HUES64 (cell line): ENCODE results near the gene SMAD7. TPM values are rescaled to one million over a fixed set of nuclear protein-coding genes. Genes with fewer than 3 reads are reported as not detected.

Source experiments
- H3K27ac ChIP-seq: 2 replicates; pipeline ENCODE4 v1.7.0; 2013; ENCODE audit warnings: low read depth, low read length, inconsistent platforms
- H3K27me3 ChIP-seq: 2 replicates; pipeline ENCODE4 v1.6.1; 2013; ENCODE audit warnings: mild to moderate bottlenecking, low read length; ENCODE audit not compliant: insufficient read depth
- H3K36me3 ChIP-seq: 2 replicates; pipeline ENCODE4 v1.6.1; 2013; ENCODE audit warnings: mild to moderate bottlenecking, low read length; ENCODE audit not compliant: insufficient read depth
- H3K4me1 ChIP-seq: 2 replicates; pipeline ENCODE4 v1.6.1; 2013; ENCODE audit warnings: mild to moderate bottlenecking, low read length, moderate library complexity; ENCODE audit not compliant: insufficient read depth
- H3K4me3 ChIP-seq: 2 replicates; pipeline ENCODE4 v1.5.1; 2013; ENCODE audit warnings: mild to moderate bottlenecking, low read length, moderate library complexity
- H3K9ac ChIP-seq: 2 replicates; pipeline ENCODE4 v1.6.1; 2013; ENCODE audit warnings: mild to moderate bottlenecking, low read depth, low read length
- H3K9me3 ChIP-seq: 2 replicates; pipeline ENCODE4 v1.6.1; 2013; ENCODE audit warnings: low read depth, low read length; ENCODE audit not compliant: insufficient read depth
- WGBS: fragments of 150-250, 120-280 bp; methylation state at CpG from one replicate; pipeline ENCODE4 v1.1.7; 2013; ENCODE audit warnings: missing lambda C conversion rate; 5-methylcytosine and 5-hydroxymethylcytosine counted together
- polyA plus RNA-seq, 2 experiments: library from polyadenylated mRNA; stranded (reverse); fragments of 50-300 nt; gene quantifications; one replicate each; pipeline ENCODE4 v1.2.3, GENCODE V29; 2013

The SMAD7 gene, protein sequence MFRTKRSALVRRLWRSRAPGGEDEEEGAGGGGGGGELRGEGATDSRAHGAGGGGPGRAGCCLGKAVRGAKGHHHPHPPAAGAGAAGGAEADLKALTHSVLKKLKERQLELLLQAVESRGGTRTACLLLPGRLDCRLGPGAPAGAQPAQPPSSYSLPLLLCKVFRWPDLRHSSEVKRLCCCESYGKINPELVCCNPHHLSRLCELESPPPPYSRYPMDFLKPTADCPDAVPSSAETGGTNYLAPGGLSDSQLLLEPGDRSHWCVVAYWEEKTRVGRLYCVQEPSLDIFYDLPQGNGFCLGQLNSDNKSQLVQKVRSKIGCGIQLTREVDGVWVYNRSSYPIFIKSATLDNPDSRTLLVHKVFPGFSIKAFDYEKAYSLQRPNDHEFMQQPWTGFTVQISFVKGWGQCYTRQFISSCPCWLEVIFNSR
- 9.8 TPM for polyA plus RNA-seq (2013, experiment 1 of 2)
- polyA plus RNA-seq (2013, experiment 2 of 2), result 10.7 TPM

DNA sequence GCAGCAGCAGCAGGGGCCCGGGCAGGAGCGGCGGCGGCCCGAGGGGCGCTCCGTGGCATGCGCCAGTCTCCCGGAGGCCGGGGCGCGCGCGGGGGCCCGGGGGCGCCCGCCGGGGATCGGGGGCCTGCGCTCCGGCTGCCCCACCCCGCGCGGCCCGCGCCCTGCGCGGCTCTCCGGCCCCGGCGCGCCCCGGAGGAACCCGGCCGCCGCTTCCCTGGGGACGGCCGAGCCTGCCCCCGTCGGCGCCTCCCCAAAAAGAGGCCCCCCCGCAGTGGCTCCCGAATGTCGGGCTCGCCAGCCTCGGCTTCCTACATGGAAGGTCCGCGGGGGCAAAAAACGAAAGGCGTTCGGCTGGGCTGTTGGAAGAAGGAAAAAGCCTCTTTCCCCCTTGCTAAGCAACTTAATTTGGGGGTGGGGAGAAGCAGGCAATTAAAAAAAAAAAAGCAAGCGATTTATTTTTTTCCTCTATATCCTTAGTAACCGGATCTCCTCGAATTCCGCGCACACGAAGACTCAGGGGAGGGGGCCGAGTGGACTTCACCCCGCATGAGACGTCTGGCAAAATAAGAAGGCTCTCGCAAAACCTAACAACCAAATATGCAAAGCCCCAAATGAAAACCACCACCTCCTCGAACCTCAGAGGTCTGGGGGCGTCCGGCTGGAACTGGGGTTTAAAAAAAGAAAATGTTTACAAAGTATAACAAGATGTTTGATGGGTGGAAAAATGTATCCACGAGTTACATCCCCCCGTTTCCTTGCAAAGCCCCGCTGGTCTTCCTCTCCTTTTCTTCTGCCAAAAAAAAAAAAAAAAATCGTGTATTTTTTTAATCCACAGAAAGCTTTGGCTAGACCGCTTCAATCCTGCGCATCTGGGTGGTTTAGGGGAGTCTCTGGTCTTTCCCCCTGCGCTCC lies at the start of gene SMAD7:
Gene SMAD7, minus strand, starts transcription at position 430 of the 912 bp plus-strand sequence. CDS start 541 bp downstream, outside the sequence.
- Histone ChIP-seq H3K9ac (peak within 1 kb of the TSS; percentile 76), H3K27ac (peak within 1 kb of the TSS; percentile 72), H3K36me3 (peaks cover 20% of the 10 kb centered on the region), H3K9me3 (no peaks in the 10 kb centered on the region), H3K4me1 (peaks cover 38% of the 10 kb centered on the region), H3K27me3 (peaks cover 15% of the 10 kb centered on the region; the same call in 1 of the 2 replicates), H3K4me3 (peak within 1 kb of the TSS; percentile 73)
- under 1% methylated on average over 67 of the region's 71 CpGs for WGBS

DNA sequence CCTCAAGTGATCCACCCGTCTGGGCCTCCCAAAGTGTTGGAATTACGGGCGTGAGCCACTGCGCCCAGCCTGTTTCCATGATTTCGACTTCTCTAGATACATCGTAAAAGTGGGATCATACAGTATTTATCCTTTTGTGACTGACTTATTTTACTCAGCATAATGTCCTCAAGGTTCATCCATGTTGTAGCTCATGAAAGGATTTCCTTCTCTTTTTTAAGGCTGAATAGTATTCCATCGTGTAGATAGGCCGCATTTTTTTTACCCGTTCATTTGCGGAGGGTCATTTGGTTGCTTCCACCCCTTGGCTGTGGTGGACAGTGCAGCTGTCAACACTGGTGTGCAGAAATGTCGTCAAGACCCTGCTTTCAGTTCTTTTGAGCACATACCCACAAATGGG lies 48.8 kb upstream of the SMAD7 start:
- H3K9me3 ChIP-seq, result no peaks in the 10 kb centered on the region
- no peaks in the 10 kb centered on the region; the same call in 1 of the 2 replicates for H3K27me3 ChIP-seq
- no peak overlapping the region for H3K4me3 ChIP-seq
- no peak overlapping the region for H3K27ac ChIP-seq
- H3K9ac ChIP-seq, result no peak overlapping the region
- no peaks in the 10 kb centered on the region for H3K36me3 ChIP-seq
- peaks cover 22% of the 10 kb centered on the region for H3K4me1 ChIP-seq
- WGBS, result 96% methylated on average over 11 of the region's 11 CpGs

DNA sequence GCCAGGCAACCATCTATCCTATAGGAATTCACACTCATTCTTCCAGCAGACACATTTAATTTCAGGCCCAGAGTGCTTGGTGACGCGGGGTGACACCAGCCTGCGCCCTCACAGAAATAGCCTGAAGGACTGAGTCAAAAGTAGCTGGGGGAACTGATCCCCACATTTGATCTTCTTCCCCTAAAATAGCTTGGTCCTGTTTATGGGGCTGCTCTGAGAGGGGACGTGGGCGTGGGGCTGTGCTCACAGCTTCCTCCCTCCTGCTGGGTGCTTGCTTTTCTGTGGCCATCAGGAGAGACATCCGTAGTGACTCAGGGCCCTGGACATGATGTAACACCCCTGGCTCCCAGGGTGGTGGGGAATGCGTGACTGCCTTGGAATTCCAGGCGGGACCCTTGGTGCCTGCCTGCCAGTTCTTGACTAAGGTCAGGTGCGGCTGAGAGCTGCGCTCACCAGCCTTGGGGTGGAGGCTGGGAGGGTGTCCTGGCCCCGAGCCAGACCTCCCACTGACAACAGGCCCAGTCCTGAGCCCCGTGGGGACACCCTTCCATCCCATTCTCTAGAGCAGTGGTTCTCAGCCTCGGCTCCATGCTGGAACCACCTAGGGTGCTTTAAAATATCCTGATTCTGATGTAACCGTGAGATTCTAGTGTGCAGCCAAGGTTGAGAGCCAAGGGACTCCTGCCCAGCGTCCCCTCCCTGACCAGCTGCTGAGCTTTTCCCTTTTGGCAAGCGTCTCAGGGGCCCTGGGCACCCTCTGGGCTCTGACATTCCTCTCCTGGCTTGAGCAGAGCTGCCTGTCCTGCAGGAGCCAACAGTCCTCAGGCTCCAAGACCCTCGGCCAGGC lies 47.4 kb upstream of the SMAD7 start:
- H3K9me3 ChIP-seq, result no peaks in the 10 kb centered on the region
- H3K9ac ChIP-seq, result peak overlapping the region; percentile 54; the same call in 1 of the 2 replicates
- WGBS, result 51% methylated on average over 17 of the region's 17 CpGs
- H3K27ac ChIP-seq, result peak overlapping the region; percentile 73
- H3K4me1 ChIP-seq, result peaks cover 22% of the 10 kb centered on the region
- no peak overlapping the region for H3K4me3 ChIP-seq
- H3K27me3 ChIP-seq, result no peaks in the 10 kb centered on the region; the same call in 1 of the 2 replicates
- H3K36me3 ChIP-seq, result no peaks in the 10 kb centered on the region

DNA sequence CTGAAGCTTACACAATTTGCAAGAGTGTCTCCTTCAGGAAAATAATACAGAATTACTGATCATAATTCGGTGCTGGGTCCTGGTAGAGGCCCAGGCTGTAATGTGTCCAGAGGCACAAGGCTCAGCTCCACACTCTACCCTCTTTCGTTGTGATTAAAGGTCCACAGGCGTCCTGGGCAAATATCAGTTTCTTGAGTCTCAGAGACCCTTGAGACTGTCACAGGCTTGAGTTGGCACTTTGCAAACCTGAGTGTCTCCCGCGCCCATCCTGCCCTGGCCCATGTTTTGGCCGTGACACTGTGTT lies 46.9 kb upstream of the SMAD7 start:
- H3K9ac ChIP-seq, result peak overlapping the region; percentile 54; the same call in 1 of the 2 replicates
- no peaks in the 10 kb centered on the region; the same call in 1 of the 2 replicates for H3K27me3 ChIP-seq
- 57% methylated on average over 6 of the region's 6 CpGs for WGBS
- no peaks in the 10 kb centered on the region for H3K9me3 ChIP-seq
- no peak overlapping the region for H3K4me3 ChIP-seq
- peaks cover 22% of the 10 kb centered on the region for H3K4me1 ChIP-seq
- H3K36me3 ChIP-seq, result no peaks in the 10 kb centered on the region
- peak overlapping the region; percentile 73 for H3K27ac ChIP-seq

DNA sequence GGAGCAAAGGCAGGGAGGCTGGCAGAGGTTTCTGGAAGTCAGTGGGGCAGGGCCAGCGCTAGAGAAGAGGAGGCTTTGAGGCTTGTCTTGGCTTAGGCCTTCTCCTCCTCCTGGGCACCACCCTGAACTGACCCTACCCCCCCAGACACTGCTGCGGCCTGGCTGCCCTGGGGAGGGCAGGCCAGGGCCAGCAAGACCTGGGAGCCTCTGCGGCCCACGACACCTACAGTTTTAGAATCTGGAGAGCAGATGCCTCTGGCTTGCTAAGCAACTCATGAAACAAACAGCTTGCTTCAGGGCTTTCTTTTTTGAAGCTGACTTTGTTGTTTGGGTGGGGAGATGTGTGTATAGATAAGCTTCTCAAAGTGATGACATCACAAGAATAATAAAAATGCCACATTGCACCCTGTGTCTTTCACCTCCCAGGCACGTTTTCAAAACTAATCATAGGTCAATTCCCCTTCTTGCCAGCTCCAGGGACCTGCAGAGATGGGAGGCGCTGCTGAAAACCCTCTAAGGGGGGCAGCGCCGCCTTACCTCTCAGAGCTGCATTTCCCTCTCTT lies 46.2 kb upstream of the SMAD7 start:
- no peaks in the 10 kb centered on the region for H3K36me3 ChIP-seq
- H3K27ac ChIP-seq, result peak overlapping the region; percentile 73; the same call in 1 of the 2 replicates
- no peaks in the 10 kb centered on the region; the same call in 1 of the 2 replicates for H3K27me3 ChIP-seq
- H3K4me1 ChIP-seq, result peaks cover 22% of the 10 kb centered on the region
- WGBS, result 74% methylated on average over 8 of the region's 8 CpGs
- 0 out of 2 replicates have a peak overlapping the region, but pooled peaks have one; percentile 7 for H3K9ac ChIP-seq
- no peak overlapping the region for H3K4me3 ChIP-seq
- no peaks in the 10 kb centered on the region for H3K9me3 ChIP-seq

DNA sequence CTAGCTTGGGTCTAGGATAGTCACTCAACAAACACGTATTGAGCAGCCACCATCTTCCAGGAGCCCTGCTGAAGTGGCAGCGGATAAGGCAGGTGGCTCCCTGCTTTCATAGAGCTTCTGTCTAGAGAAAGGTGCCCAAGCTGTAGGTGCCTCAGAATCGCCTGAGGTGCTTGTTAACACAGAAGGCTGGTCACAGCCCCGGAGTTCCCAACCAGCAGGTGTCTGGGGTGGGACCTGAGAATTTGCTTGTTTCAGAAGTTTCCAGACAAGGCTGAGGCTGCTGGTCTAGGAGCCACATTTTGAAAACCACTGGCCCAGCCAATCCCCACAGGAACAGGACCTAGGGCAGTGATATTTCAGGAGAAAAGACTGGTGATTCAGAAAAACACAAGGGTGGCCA lies 45.3 kb upstream of the SMAD7 start:
- Histone ChIP-seq H3K36me3 (no peaks in the 10 kb centered on the region), H3K9me3 (no peaks in the 10 kb centered on the region), H3K4me1 (peaks cover 22% of the 10 kb centered on the region), H3K27me3 (no peaks in the 10 kb centered on the region; the same call in 1 of the 2 replicates), H3K9ac (no peak overlapping the region), H3K4me3 (no peak overlapping the region), H3K27ac (no peak overlapping the region)
- WGBS, result 96% methylated on average over 4 of the region's 4 CpGs

DNA sequence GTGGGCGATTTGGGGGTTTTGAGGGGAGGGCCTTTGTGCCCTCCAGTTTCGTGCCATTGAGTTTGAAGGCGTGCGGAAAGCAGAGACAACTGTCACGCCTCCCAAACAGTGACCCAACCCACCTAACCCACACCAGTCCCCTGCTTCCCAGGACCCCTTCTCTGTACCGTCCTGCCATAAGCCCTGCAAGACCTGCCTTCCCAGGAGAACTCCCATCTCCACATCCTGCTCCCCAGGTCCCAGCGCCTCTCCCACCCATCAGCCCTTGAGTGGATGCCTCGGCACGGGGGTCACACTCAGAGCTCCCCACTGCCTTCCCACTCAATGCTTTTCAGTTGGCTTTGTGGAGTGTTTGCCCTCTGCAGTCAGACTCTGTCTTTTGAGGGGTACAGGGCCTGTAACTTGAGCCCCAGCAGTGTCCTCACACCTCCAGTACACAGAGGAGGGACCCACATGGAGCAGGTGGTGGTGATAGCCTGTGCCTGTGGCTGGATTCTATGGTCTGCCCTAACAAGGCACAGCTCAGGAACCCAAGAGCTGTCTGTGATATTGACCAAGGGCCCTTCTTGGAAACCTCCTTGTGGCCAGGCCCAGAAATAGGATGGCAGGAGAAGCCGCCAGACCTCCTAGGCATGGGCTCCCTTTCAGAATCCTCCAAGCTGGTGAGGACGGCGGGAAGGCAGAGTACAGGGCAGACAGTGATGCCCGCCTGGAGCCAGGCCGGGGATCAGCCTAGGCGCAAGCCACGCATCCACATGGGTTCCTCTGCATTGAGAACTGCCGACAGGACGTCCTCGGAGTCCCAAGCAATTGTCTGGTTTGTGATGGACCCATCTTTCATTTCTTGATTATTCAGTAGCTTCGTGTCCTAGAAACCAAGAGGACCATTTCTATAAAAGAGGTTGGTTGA lies 44.4 kb upstream of the SMAD7 start:
- Histone ChIP-seq H3K9ac (no peak overlapping the region), H3K9me3 (no peaks in the 10 kb centered on the region), H3K4me3 (no peak overlapping the region), H3K4me1 (peaks cover 22% of the 10 kb centered on the region), H3K36me3 (no peaks in the 10 kb centered on the region), H3K27me3 (no peaks in the 10 kb centered on the region; the same call in 1 of the 2 replicates), H3K27ac (no peak overlapping the region)
- 94% methylated on average over 20 of the region's 20 CpGs for WGBS

DNA sequence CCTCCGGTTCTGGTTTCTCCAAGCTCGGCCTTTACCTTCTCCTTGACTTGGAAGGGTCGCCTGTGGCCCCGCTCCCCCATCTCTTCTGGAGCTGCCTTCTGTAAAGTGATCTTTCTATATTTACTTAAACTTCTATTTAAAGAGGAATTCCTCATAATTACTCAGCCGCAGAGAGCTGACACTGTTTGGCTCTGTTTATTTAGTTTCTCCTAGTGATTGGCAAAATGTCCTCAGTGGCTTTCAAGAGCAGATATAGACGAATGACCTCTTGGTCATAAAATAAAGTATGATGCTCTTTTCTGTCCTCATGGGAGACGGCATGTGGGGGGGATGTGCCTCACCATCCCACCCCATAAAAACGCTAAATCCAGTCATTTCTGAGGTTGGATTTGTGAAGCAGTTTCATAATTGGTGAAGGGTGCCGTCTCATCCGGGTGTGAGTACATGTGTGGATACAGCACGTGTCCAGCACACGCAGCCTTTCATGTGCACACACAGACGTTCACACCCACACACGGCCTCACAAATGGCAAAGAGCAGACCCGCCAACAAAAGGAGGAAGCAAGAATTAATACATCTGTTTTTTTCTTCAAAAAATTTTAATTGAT lies 43.4 kb upstream of the SMAD7 start:
- Histone ChIP-seq H3K27ac (no peak overlapping the region), H3K9me3 (no peaks in the 10 kb centered on the region), H3K27me3 (no peaks in the 10 kb centered on the region; the same call in 1 of the 2 replicates), H3K36me3 (no peaks in the 10 kb centered on the region), H3K9ac (no peak overlapping the region), H3K4me1 (peaks cover 22% of the 10 kb centered on the region), H3K4me3 (no peak overlapping the region)
- WGBS, result 95% methylated on average over 15 of the region's 15 CpGs

DNA sequence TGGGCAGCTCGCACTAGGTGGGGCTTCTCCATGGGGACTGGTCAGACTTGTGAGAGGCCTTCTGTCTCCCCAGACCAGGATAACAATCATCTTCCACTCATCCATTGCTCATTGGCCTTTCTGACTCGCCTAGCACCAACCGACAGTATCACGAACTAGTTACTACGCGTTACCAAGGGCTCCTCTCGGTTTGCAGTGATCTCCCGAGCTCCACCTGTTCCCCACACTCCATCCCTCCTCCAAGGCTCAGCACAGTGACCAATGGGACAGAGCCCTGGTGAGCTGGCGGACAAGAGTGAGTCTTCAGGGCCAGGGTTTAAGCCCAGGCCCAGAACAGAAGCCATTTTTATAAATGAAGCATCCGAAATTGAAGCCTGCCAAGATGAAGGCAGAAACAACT lies 42.8 kb upstream of the SMAD7 start:
- peaks cover 19% of the 10 kb centered on the region for H3K4me1 ChIP-seq
- no peak overlapping the region for H3K9ac ChIP-seq
- H3K27ac ChIP-seq, result no peak overlapping the region
- WGBS, result 93% methylated on average over 10 of the region's 10 CpGs
- H3K27me3 ChIP-seq, result no peaks in the 10 kb centered on the region; the same call in 1 of the 2 replicates
- H3K36me3 ChIP-seq, result no peaks in the 10 kb centered on the region
- no peak overlapping the region for H3K4me3 ChIP-seq
- no peaks in the 10 kb centered on the region for H3K9me3 ChIP-seq
